Measurements from ENCODE around the gene CLMN. TPM values are rescaled to one million over a fixed set of nuclear protein-coding genes. Genes with fewer than 3 reads are reported as not detected.

CLMN gene
- total RNA-seq, 1 experiment from 2014 or later = 33.4 TPM

GRCh38 chr14:95184413-95184790 lies 135.3 kb downstream of the CLMN start:
- no peak for ATAC-seq
- TF ChIP-seq YY1 (IDR thresholded peaks at IDR 0.05; ENCODE audit: extremely low read depth, insufficient replicate concordance, low read depth, low read length) (no peak), POLR2A (IDR thresholded peaks at IDR 0.05; ENCODE audit: borderline replicate concordance, extremely low read depth, insufficient read depth, insufficient read length) (no peak), EZH2phosphoT487 (IDR thresholded peaks at IDR 0.05; ENCODE audit: borderline replicate concordance) (no peak), SP1 (IDR thresholded peaks at IDR 0.05; ENCODE audit: low read depth) (no peak), MAX (IDR thresholded peaks at IDR 0.05) (no peak), ATF3 (IDR thresholded peaks at IDR 0.05) (no peak), FOSL1 (IDR thresholded peaks at IDR 0.05; ENCODE audit: low read depth) (no peak), REST (IDR thresholded peaks at IDR 0.05; ENCODE audit: low read depth) (no peak)
- ChIA-PET POLR2A (no interaction called here), CTCF (interaction anchor here (1.3 kb wide), 1 partner anchor 12 kb away, joined by 3 read pairs; no protein-coding TSS in a partner anchor), RAD21 (ENCODE audit: low non-redundant PET in 1 of 2, low total read pairs in 2 of 2, uncharacterized antibody in 2 of 2, unreplicated experiment in 2 of 2) (no interaction called here)
- Histone ChIP-seq H3K4me3 (replicated peaks in 1 of 2; ENCODE audit: low read depth in 1 of 2, low read length in 2 of 2) (no peak overlapping the region), H3K9me3 (ENCODE audit: control insufficient read depth in 1 of 2, insufficient read depth in 1 of 2, low read depth in 1 of 2, low read length in 2 of 2) (no peaks in the 10 kb centered on the region), H3K79me2 (ENCODE audit: insufficient read depth, low read length) (no peaks in the 10 kb centered on the region), H3K9me2 (ENCODE audit: insufficient read depth) (no peaks in the 10 kb centered on the region), H4K20me1 (ENCODE audit: insufficient read depth) (no peaks in the 10 kb centered on the region), H3K27ac (ENCODE audit: low read depth, low read length) (no peak overlapping the region), H3K36me3 (ENCODE audit: control insufficient read depth in 1 of 2, insufficient read depth in 2 of 2, low read length in 2 of 2) (no peaks in the 10 kb centered on the region), H2AFZ (ENCODE audit: low read depth, low read length, poor library complexity, severe bottlenecking) (no peak overlapping the region), H3K4me1 (ENCODE audit: control insufficient read depth in 1 of 2, insufficient read depth in 2 of 2, low read length in 2 of 2) (no peaks in the 10 kb centered on the region), H3K4me2 (ENCODE audit: low read length) (no peak overlapping the region), H3K9ac (ENCODE audit: low read length) (no peak overlapping the region), H3K27me3 (ENCODE audit: insufficient read depth, low read length) (no peaks in the 10 kb centered on the region)
- BruUV-seq (replicated peaks) = no TSS peak
- intact Hi-C loops (cut with micrococcal nuclease) = no loop called here
- no peak for DNase-seq (ENCODE audit: low read depth, low spot score)
